Limb (tissue), 2 donors: ENCODE measurements around the gene SUPT3H.

Experiments used
- DNase-seq, 2 donors: peaks; one replicate each; pipeline ENCODE4 v3.0.0-alpha.2; 2016; ENCODE audit errors: extremely low spot score in 2 of 2

SUPT3H gene

GRCh38 chr6:45123023-45123422, 254.7 kb downstream of the SUPT3H start:
- no peak for DNase-seq

- no peak for DNase-seq
These were observed 259.0 kb downstream of the SUPT3H start for GRCh38 chr6:45118754-45119153.

- DNase-seq, result no peak
These were observed 260.9 kb downstream of the SUPT3H start for GRCh38 chr6:45116714-45117410.

- no peak for DNase-seq
These were observed 262.0 kb downstream of the SUPT3H start for GRCh38 chr6:45115696-45116095.

- no peak for DNase-seq
These were observed 265.0 kb downstream of the SUPT3H start for GRCh38 chr6:45112711-45113110.

- no peak for DNase-seq
These were observed 268.2 kb downstream of the SUPT3H start for GRCh38 chr6:45109551-45109950.

GRCh38 chr6:45105170-45105820, 272.4 kb downstream of the SUPT3H start:
- no peak for DNase-seq

GRCh38 chr6:45104429-45104828, 273.3 kb downstream of the SUPT3H start:
- DNase-seq, result no peak

GRCh38 chr6:45098256-45098655, 279.5 kb downstream of the SUPT3H start:
- DNase-seq, result no peak

- DNase-seq, result no peak
These were observed 282.9 kb downstream of the SUPT3H start for GRCh38 chr6:45094831-45095230.

- no peak for DNase-seq
These were observed 285.6 kb downstream of the SUPT3H start for GRCh38 chr6:45092135-45092534.

- no peak for DNase-seq
These were observed 291.2 kb downstream of the SUPT3H start for GRCh38 chr6:45086360-45087084.

GRCh38 chr6:45084257-45084656, 293.5 kb downstream of the SUPT3H start:
- DNase-seq, result no peak

GRCh38 chr6:45082091-45082490, 295.6 kb downstream of the SUPT3H start:
- DNase-seq, result no peak

- no peak for DNase-seq
These were observed 296.1 kb downstream of the SUPT3H start for GRCh38 chr6:45081634-45082033.

- DNase-seq, result no peak
These were observed 299.3 kb downstream of the SUPT3H start for GRCh38 chr6:45078432-45078831.

- DNase-seq, result peak in 1 of 2 donors; percentile 49
These were observed 301.4 kb downstream of the SUPT3H start for GRCh38 chr6:45076217-45076930.

GRCh38 chr6:45075246-45075645, 302.5 kb downstream of the SUPT3H start:
- DNase-seq, result no peak

- no peak for DNase-seq
These were observed 303.3 kb downstream of the SUPT3H start for GRCh38 chr6:45074439-45074838.

- DNase-seq, result no peak
These were observed 304.0 kb downstream of the SUPT3H start for GRCh38 chr6:45073771-45074170.

GRCh38 chr6:45072673-45073072, 305.1 kb downstream of the SUPT3H start:
- DNase-seq, result no peak

- no peak for DNase-seq
These were observed 305.7 kb downstream of the SUPT3H start for GRCh38 chr6:45072016-45072415.
